22Rv1 (cell line): ENCODE measurements around the gene CIB2.

Source experiments
- ZFX ChIP-seq: fragments of 450-650 bp; IDR thresholded peaks from 2 replicates; pipeline ENCODE4 v1.6.1; 2017; ENCODE audit warnings: antibody characterized with exemption, borderline replicate concordance
- TF ChIP-seq, protein P1 (sequence below): fragments of 450-650 bp; IDR thresholded peaks from 2 replicates; pipeline ENCODE4 v1.5.1; 2017; ENCODE audit warnings: mild to moderate bottlenecking

DNA sequence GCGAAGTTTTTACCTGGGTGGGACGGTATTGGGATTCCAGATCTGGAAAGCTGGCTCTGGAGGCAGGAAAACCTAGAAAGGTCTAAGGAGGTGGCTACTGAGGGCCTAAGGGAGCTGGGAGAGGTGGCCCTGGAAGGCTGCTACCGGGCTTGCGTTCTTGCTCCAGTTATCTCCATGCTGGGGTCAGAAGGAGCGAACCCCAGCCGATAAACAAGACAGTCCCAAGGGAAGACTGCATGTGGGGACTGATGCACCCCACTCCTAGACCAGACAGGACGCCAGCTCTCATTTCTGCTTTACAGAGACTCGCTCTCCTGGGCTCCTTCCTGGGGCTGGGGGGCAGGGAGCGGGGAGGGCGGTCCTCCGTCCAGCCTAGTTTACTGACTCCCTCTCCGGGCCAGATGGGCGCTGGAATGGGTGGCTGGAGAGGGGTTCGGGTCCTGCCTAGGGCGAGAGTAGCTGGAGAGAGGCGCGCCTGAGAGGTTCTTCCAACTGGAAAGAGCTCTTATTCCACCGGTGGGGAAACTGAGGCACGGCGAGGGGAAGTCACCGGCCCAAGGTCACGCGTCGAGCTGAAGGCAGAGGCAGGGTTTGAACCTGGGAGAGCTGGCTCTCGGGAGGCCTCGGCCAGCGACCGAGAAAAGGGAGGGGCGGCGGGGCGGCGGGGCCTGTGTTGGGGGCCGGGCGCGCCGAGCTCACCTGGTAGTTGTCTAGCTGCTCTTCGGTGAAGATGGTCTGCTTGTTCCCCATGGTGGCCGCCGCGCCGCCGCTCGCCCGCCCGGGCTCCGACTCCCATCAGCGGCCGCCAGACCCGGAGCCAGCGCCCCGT is 565 bp downstream of the CIB2 start:
- TF ChIP-seq, protein P1, sequence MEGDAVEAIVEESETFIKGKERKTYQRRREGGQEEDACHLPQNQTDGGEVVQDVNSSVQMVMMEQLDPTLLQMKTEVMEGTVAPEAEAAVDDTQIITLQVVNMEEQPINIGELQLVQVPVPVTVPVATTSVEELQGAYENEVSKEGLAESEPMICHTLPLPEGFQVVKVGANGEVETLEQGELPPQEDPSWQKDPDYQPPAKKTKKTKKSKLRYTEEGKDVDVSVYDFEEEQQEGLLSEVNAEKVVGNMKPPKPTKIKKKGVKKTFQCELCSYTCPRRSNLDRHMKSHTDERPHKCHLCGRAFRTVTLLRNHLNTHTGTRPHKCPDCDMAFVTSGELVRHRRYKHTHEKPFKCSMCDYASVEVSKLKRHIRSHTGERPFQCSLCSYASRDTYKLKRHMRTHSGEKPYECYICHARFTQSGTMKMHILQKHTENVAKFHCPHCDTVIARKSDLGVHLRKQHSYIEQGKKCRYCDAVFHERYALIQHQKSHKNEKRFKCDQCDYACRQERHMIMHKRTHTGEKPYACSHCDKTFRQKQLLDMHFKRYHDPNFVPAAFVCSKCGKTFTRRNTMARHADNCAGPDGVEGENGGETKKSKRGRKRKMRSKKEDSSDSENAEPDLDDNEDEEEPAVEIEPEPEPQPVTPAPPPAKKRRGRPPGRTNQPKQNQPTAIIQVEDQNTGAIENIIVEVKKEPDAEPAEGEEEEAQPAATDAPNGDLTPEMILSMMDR: no peak
- no peak for TF ChIP-seq ZFX
